Activated naive CD4-positive, alpha-beta T cell treated with anti-CD3 and anti-CD28 coated beads, Interleukin-2, amount 50 U/mL, for 24 hours (primary cell): ENCODE data around the gene CDKAL1.
"Not testable (repeated sequence)": the region's sequence is repeated elsewhere in the genome, so short reads cannot be mapped to it uniquely, and the experiment has no call there.

Source experiments
- H3K27ac Mint-ChIP-seq: one replicate; pipeline ENCODE4 v1.8.0; 2021; ENCODE audit warnings: mild to moderate bottlenecking, mixed read lengths
- H3K27me3 Mint-ChIP-seq: one replicate; pipeline ENCODE4 v1.8.0; 2021; ENCODE audit warnings: mixed read lengths
- H3K36me3 Mint-ChIP-seq: one replicate; pipeline ENCODE4 v1.8.0; 2021; ENCODE audit warnings: mixed read lengths
- H3K4me1 Mint-ChIP-seq: one replicate; pipeline ENCODE4 v1.8.0; 2021; ENCODE audit warnings: mixed read lengths
- H3K4me3 Mint-ChIP-seq: one replicate; pipeline ENCODE4 v1.8.0; 2021; ENCODE audit warnings: mild to moderate bottlenecking, mixed read lengths
- H3K9me3 Mint-ChIP-seq: one replicate; pipeline ENCODE4 v1.8.0; 2021; ENCODE audit warnings: mixed read lengths

Gene CDKAL1

DNA sequence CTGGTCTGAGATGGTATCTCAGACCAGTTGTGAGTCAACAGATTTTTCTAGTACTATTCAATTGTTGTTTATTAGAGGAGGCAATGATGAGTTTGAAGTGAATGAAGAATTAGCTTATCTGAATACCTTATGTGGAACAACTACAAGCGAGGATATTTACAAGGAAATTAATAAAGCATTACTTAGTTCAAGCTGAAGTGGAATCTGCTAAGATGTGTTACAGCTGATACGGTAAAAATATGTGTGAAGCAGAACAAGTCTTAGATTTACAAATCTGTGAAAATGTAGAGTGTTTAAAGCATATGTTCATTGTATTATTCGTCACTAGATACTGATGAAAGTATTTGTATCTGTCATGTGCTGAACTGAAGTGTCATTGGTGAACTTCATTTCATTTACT is 272.4 kb downstream of the CDKAL1 start:
- no peak overlapping the region for H3K4me3 Mint-ChIP-seq
- peaks cover 53% of the 10 kb centered on the region for H3K36me3 Mint-ChIP-seq
- peaks cover 5% of the 10 kb centered on the region for H3K4me1 Mint-ChIP-seq
- H3K9me3 Mint-ChIP-seq = peaks cover 10% of the 10 kb centered on the region
- H3K27me3 Mint-ChIP-seq = no peaks in the 10 kb centered on the region
- H3K27ac Mint-ChIP-seq = no peak overlapping the region

DNA sequence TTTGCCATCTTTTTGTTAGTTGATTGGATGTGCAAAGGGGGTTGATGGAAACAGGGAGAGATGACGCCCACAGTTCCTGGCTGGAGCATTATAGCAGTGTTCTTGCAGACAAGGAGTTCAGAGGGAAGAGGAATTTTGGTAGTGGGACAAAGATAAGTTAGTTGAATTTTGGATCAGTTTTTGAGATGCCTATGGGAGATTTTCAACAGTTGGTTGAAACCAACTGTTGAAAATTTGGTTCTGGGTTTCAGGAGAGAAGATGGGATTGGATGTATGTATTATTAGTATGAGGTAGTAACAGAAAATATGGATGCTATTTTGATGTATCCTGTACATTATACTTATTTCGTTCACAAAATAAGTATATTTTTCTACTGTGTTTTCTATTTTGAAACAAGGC is 274.2 kb downstream of the CDKAL1 start:
- Mint-ChIP-seq H3K36me3 (peaks cover 51% of the 10 kb centered on the region), H3K4me3 (no peak overlapping the region), H3K27ac (no peak overlapping the region), H3K4me1 (peaks cover 5% of the 10 kb centered on the region), H3K27me3 (no peaks in the 10 kb centered on the region), H3K9me3 (peaks cover 10% of the 10 kb centered on the region)

DNA sequence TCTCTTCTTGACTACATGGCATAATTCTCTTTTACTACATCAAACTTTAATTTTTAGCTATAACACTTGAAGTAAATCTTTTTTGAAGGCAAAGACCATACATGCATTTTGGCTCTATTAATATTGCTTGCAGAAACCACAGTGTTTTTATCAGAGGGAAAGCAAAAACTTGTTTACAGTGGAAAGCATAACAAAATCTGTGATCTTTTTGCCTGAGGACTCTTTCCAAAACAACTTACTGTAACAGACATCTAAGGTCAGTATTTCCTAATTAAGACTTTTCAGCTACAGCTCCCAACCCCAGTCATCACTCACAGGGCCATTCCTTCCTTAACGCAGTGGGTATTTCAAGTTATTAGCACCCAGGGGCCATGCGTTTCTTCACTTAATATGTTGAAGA is 274.7 kb downstream of the CDKAL1 start:
- Mint-ChIP-seq H3K27ac (no peak overlapping the region), H3K9me3 (peaks cover 9% of the 10 kb centered on the region), H3K36me3 (peaks cover 52% of the 10 kb centered on the region), H3K27me3 (no peaks in the 10 kb centered on the region), H3K4me3 (no peak overlapping the region), H3K4me1 (peaks cover 5% of the 10 kb centered on the region)

DNA sequence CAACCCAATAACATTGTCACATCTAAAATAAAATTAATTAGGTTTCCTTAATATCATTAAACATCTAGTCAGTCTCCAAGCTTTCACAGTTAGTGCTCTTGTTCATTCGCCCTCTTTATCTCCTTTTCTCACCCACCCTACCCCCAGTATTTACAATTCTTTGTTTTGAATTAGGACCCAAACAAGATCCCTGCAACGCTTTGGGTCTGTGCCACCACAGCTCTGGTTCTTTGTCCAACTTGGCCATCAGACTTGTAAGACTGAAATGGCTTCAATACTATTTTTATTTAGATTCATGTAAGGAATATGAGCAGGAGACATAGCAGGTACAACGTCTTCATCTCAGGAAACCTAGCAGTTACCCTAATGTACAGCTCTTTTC is 276.5 kb downstream of the CDKAL1 start:
- H3K9me3 Mint-ChIP-seq = peaks cover 9% of the 10 kb centered on the region
- H3K27ac Mint-ChIP-seq = no peak overlapping the region
- H3K4me3 Mint-ChIP-seq = no peak overlapping the region
- peaks cover 46% of the 10 kb centered on the region for H3K36me3 Mint-ChIP-seq
- H3K4me1 Mint-ChIP-seq = peaks cover 19% of the 10 kb centered on the region
- no peaks in the 10 kb centered on the region for H3K27me3 Mint-ChIP-seq

DNA sequence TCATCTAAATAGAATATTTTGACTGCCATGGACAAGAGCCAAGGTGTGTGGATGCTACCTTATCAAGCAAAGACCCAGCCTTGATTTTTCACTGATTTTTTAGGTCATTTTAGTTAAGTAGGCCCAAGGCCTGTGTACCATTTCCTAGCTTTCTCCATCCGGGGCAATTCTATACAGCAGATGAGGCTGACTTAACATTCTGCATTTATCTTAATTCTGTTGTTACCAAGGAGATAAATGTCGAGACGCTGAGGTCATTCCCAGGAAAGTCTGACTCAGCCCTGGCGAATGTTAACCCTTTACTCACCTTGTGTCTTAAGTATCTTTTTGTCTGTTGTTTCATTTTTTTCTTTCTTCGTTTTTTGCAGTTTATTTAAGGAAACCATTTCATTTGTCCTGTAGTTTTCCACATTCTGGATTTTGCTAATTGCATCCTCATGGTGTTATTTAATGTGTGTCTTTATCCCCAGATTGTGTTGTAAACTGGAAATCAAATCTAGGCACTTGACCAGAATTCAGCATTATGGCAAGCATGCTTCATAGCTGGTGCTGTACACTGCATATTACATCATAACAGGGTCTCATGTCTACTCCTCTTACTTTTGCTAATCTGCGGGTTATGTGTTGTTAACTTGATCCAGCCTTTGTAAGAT is 277.0 kb downstream of the CDKAL1 start:
- no peak overlapping the region for H3K27ac Mint-ChIP-seq
- H3K27me3 Mint-ChIP-seq = no peaks in the 10 kb centered on the region

DNA sequence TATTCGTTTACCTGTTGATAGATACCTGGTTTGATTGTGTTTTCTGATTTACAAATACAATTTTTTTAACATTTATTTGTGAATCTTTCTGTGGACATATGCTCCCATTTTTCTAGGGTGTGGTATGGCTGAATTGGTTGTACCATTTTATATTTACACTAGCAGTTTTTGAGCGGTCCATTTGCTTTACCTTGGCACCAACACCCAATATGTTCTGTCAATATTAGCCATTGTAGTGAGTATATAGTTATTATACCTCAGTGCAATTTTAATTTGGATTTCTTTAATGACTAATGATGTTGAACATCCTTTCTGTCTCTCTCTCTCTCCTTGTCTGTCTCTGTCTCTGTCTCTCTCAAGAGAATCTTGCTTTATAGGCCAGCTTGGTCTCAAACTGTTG is 278.5 kb downstream of the CDKAL1 start:
- H3K27ac Mint-ChIP-seq = no peak overlapping the region
- peaks cover 35% of the 10 kb centered on the region for H3K36me3 Mint-ChIP-seq
- H3K9me3 Mint-ChIP-seq = peaks cover 4% of the 10 kb centered on the region
- H3K4me3 Mint-ChIP-seq = no peak overlapping the region
- peaks cover 19% of the 10 kb centered on the region for H3K4me1 Mint-ChIP-seq
- no peaks in the 10 kb centered on the region for H3K27me3 Mint-ChIP-seq

More for the DNA sequence above, 277.0 kb downstream of the CDKAL1 start:
- no peak overlapping the region for H3K4me3 Mint-ChIP-seq
- H3K4me1 Mint-ChIP-seq = peaks cover 19% of the 10 kb centered on the region
- peaks cover 41% of the 10 kb centered on the region for H3K36me3 Mint-ChIP-seq
- H3K9me3 Mint-ChIP-seq = peaks cover 9% of the 10 kb centered on the region

DNA sequence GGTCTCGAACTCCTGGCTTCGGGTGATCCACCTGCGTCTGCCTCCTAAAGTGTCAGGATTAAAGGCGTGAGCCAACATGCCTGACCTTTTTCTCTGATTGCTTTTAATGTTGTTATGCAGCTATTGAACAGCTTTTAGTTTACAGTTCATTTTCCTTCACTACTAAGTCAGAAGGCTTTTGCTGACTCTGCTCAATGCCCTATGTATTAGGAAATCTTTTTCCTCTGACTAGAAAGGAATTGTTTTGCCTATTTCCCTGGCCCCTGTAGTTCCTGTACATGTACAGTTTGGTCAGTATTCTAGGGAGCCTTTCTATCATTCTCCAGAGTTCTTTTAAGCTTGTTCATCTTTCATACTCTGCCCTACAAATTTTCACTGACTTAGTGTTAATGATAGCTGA is 280.2 kb downstream of the CDKAL1 start:
- H3K4me3 Mint-ChIP-seq = no peak overlapping the region
- peaks cover 4% of the 10 kb centered on the region for H3K9me3 Mint-ChIP-seq
- H3K27ac Mint-ChIP-seq = no peak overlapping the region
- H3K4me1 Mint-ChIP-seq = peaks cover 19% of the 10 kb centered on the region
- H3K27me3 Mint-ChIP-seq = no peaks in the 10 kb centered on the region
- peaks cover 29% of the 10 kb centered on the region for H3K36me3 Mint-ChIP-seq

DNA sequence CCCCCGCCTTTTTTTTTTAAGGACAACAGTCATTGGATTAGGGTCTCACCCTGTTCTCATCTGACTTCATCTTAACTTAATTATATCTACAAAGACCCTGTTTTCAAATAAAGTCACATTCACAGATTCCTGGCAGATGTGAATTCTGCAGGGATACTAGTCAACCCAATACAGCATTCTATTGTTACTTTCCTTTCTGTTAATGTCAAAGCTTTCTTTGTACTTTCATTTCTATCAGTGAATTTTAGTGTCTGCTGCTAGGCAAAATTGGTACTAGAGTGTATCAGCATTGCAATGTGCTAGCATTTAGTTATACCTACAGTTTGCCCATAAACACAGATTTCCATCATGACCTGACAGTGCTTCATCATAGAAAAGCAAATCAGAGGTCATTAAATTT is 281.9 kb downstream of the CDKAL1 start:
- peaks cover 17% of the 10 kb centered on the region for H3K4me1 Mint-ChIP-seq
- H3K27me3 Mint-ChIP-seq = no peaks in the 10 kb centered on the region
- H3K27ac Mint-ChIP-seq = no peak overlapping the region
- peaks cover 31% of the 10 kb centered on the region for H3K36me3 Mint-ChIP-seq
- H3K9me3 Mint-ChIP-seq = peaks cover 4% of the 10 kb centered on the region
- H3K4me3 Mint-ChIP-seq = no peak overlapping the region

DNA sequence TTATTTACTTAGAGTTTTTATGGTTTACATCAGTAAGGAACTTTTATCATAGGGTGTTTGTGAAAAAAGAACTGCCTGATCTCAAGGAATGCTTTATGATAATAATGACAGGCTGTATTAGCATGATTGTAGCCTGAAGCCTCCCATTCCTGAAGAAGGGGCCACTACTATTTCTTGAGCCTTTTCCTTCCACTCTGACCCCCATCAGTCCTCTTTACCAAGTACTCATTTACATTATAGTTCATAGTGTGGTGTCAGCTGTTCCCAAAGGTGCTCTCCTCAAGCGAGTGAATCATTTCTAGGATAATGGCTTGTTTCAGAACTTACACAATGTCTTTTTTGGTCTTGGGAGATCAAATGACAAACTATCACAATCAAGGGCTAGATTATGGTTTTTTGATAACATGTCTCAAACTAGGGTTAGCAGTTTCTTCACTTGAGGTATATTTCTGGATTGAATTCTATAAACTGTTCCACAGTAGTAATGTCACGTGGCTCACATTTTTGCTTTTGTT is 283.6 kb downstream of the CDKAL1 start:
- Mint-ChIP-seq H3K4me1 (peaks cover 13% of the 10 kb centered on the region), H3K4me3 (no peak overlapping the region), H3K36me3 (peaks cover 33% of the 10 kb centered on the region), H3K9me3 (peaks cover 4% of the 10 kb centered on the region), H3K27ac (no peak overlapping the region), H3K27me3 (no peaks in the 10 kb centered on the region)

DNA sequence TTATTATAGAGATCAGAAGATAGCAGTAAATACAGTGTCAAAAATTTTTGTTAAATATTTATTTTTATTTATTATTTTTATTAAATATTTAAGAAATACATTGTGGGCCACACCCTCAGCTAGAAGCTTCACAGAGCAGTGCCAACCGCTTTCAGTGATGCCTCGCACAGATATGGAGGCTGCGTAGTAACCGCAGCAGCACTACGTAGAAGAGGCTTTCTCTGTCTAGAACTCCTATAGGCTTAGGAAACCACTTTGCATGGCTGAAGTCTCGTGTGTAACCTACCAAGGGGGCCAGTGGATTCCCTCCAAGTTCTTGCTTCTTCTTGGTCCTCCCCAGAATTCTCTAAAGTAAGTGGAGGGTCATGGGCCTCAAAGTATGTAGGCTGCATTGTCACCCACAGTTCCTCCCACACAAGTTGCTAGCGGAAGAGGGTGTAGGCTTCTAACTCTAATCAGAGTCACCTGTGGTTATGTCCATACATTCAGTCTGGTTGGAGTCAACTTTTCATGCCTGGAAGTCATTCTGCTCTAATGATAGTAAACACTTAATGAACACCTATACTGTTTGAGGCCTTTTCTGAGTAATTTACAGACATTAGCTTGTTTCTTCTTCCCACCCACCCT is 285.6 kb downstream of the CDKAL1 start:
- H3K9me3 Mint-ChIP-seq = no peaks in the 10 kb centered on the region
- peaks cover 7% of the 10 kb centered on the region for H3K4me1 Mint-ChIP-seq

DNA sequence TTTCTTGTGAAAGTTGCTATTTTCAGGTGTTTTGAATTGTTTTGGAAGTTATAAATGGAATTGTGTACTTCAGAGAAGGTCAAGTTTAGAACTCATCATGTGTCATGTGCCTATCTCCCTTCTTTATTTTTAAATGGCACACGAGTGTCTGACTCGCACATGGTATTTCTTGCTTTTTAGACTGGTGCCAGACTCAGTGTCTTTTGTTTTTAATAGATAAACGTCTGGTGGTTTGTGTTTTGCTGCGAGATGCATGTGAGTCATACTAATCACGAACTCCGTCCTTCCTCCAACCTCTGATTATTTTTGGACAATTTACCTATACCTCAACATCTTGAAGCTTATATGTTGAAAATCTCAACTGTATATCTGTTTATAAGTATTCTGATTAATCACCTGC is 292.1 kb downstream of the CDKAL1 start:
- Mint-ChIP-seq H3K4me3 (no peak overlapping the region), H3K36me3 (peaks cover 36% of the 10 kb centered on the region), H3K27me3 (no peaks in the 10 kb centered on the region), H3K27ac (no peak overlapping the region), H3K4me1 (peaks cover 12% of the 10 kb centered on the region), H3K9me3 (no peaks in the 10 kb centered on the region)

More for the DNA sequence above, 285.6 kb downstream of the CDKAL1 start:
- no peaks in the 10 kb centered on the region for H3K27me3 Mint-ChIP-seq
- H3K4me3 Mint-ChIP-seq = no peak overlapping the region
- H3K27ac Mint-ChIP-seq = no peak overlapping the region
- H3K36me3 Mint-ChIP-seq = peaks cover 32% of the 10 kb centered on the region

DNA sequence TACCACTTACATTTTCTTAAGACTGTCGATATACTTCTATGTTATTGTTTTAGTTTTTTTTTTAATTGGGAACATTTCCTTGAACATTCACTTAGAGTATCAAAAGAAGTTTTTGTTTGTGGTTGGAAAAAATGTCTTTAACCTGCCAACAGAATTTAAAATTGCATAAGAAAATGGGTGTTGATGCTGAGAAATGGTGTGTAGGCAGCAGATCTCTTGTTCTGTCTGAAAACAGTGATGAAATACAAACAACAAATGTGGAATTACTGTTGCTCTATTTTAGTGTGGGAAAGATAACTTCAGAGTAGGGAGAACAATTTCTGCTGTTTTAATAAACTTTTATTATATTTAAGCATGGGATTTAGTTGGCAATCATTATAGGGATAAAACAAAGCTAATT is 293.5 kb downstream of the CDKAL1 start:
- H3K36me3 Mint-ChIP-seq = peaks cover 32% of the 10 kb centered on the region
- no peak overlapping the region for H3K27ac Mint-ChIP-seq
- H3K4me3 Mint-ChIP-seq = no peak overlapping the region
- no peaks in the 10 kb centered on the region for H3K9me3 Mint-ChIP-seq
- peaks cover 20% of the 10 kb centered on the region for H3K4me1 Mint-ChIP-seq
- no peaks in the 10 kb centered on the region for H3K27me3 Mint-ChIP-seq

DNA sequence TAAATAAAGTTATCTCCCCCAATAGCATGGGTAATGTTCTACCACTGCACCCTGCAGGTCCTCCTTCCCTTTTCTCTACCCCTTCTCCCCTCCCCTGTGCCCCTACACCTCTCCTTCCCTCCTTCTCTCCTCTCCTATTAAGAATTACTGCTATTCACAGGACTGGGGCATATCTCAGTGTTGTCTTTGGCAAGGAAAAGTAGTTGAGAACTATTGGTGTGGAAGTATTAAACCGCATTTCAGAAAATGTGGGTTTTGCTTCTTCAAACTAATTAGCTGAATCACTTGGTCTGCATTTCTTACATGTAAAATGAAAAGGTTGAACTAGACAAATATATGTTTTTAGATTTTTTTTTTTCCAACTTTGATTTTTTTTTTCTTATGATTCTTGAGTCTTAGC is 296.3 kb downstream of the CDKAL1 start:
- Mint-ChIP-seq H3K27ac (no peak overlapping the region), H3K9me3 (no peaks in the 10 kb centered on the region), H3K4me3 (no peak overlapping the region)

DNA sequence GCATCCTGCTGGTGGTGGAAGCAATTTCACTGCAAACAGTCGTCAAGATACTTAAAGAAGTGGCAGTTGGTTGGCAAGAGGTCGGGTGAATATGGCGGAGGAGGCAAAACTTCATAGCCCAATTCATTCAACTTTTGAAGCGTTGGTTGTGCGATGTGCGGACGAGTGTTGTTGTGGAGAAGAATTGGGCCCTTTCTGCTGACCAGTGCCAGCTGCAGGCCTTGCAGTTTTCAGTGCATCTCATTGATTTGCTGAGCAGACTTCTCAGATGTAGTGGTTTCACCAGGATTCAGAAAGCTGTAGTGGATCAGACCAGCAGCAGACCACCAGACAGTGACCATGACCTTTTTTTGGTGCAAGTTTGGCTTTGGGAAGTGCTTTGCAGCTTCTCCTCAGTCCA is 297.0 kb downstream of the CDKAL1 start:
- not testable (repeated sequence) for H3K4me3 Mint-ChIP-seq, H3K27ac Mint-ChIP-seq, H3K27me3 Mint-ChIP-seq, H3K9me3 Mint-ChIP-seq
- H3K4me1 Mint-ChIP-seq = peaks cover 48% of the 10 kb centered on the region
- H3K36me3 Mint-ChIP-seq = peaks cover 23% of the 10 kb centered on the region

More for the DNA sequence above, 296.3 kb downstream of the CDKAL1 start:
- Mint-ChIP-seq H3K27me3 (no peaks in the 10 kb centered on the region), H3K36me3 (peaks cover 22% of the 10 kb centered on the region), H3K4me1 (peaks cover 42% of the 10 kb centered on the region)

DNA sequence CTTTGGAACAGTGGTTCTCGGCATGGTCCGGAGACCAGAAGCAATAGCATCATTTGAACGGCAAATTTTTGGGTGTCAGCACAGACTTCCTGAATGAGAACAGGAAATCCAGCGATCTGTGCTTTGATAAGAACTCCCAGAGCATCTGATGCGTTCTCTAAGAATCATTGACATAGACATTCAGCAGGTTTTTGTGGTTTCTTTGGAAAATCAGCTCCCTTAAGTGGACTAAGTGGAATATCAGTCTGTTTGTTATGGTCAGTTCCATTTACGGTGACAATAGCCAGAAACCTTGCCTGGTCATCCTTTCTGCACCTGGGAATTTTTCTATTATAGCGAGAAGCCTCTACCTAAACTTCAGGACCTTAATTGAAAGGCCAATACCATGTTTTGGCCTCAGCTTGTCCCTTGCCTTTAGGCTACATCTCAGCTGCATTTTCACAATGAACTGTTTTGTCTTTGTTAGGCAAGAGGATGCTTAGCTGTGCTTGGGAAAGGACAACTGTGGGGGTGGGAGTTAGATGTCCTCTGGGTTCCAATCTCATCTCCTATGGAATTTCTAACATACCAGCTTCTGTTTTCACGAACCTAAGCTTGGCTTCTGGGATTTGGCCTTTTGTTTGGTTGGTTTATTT is 299.7 kb downstream of the CDKAL1 start:
- Mint-ChIP-seq H3K36me3 (peaks cover 17% of the 10 kb centered on the region), H3K9me3 (no peaks in the 10 kb centered on the region), H3K27ac (no peak overlapping the region), H3K4me1 (peaks cover 54% of the 10 kb centered on the region), H3K27me3 (no peaks in the 10 kb centered on the region), H3K4me3 (no peak overlapping the region)

DNA sequence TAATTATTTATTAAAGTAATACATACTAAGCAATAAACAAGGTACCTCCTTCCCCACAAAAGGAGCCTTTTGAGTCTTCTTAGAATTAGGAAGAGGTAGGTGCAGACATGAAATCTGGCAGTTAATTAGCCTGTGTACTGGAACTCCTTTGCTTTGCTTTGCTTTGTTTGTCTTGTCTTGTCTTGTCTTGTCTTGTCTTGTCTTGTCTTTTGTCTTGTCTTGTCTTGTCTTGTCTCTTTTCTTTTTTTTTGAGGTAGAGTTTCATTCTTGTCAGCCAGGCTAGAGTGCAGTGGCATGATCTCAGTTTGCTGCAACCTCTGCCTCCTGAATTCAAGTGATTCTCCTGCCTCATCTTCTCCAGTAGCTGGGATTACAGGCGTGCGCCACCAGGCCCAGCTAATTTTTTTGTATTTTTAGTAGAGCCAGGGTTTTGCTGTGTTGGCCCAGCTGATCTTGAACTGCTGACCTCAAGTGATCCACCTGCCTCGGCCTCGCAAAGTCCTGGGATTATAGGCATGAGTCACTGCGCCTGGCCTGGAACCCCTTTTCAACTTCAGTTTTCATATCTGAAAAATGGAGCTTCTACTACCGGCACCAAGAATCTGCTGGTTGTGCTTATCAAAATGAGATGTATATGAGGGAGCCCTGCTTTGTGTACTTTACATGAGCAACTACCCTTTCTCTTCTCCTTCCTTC is 301.2 kb downstream of the CDKAL1 start:
- no peaks in the 10 kb centered on the region for H3K27me3 Mint-ChIP-seq
- no peak overlapping the region for H3K27ac Mint-ChIP-seq
- no peak overlapping the region for H3K4me3 Mint-ChIP-seq
- H3K36me3 Mint-ChIP-seq = peaks cover 20% of the 10 kb centered on the region
- no peaks in the 10 kb centered on the region for H3K9me3 Mint-ChIP-seq
- H3K4me1 Mint-ChIP-seq = peaks cover 68% of the 10 kb centered on the region
